GM12801 (cell line): ENCODE results near the gene UACA.

Experiments used
- CTCF ChIP-seq: IDR thresholded peaks from one replicate; pipeline ENCODE4 v1.5.1; 2011; ENCODE audit warnings: control low read depth; ENCODE audit not compliant: insufficient read length; ENCODE audit errors: extremely low read depth

UACA gene

GRCh38 chr15:70701891-70702568, 61.3 kb downstream of the UACA start:
- no peak for TF ChIP-seq CTCF

- TF ChIP-seq CTCF = no peak
These were observed 62.2 kb downstream of the UACA start for GRCh38 chr15:70701171-70701570.

GRCh38 chr15:70699890-70700289, 63.5 kb downstream of the UACA start:
- TF ChIP-seq CTCF = no peak

GRCh38 chr15:70698836-70699390, 64.4 kb downstream of the UACA start:
- TF ChIP-seq CTCF = no peak

GRCh38 chr15:70698426-70698825, 64.9 kb downstream of the UACA start:
- no peak for TF ChIP-seq CTCF

GRCh38 chr15:70690491-70691276, 72.7 kb downstream of the UACA start:
- TF ChIP-seq CTCF = no peak

- no peak for TF ChIP-seq CTCF
These were observed 73.3 kb downstream of the UACA start for GRCh38 chr15:70690021-70690420.
